Measurements from ENCODE around the gene TMEM120B. TPM values are rescaled to one million over a fixed set of nuclear protein-coding genes. Genes with fewer than 3 reads are reported as not detected.

TMEM120B gene
- total and polyA plus RNA-seq, 2 of the 13 experiments (the other 11 are each of a cell fraction or from before 2014, with no cell fraction given): 7.1 to 12.9 TPM

- Histone ChIP-seq H3K9ac (ENCODE audit: insufficient read depth, low read depth, low read length) (no peak overlapping the region), H3K27ac (ENCODE audit: extremely low read length, insufficient read depth, low read length) (no peak overlapping the region), H3K4me2 (ENCODE audit: low read depth, low read length) (no peak overlapping the region), H3K79me2 (ENCODE audit: insufficient read depth, low read length) (no peaks in the 10 kb centered on the region), H4K20me1 (ENCODE audit: insufficient read depth, low read length) (no peaks in the 10 kb centered on the region), H2AFZ (ENCODE audit: low read length) (no peak overlapping the region), H3K4me3 (replicated peaks in 1 of 3; ENCODE audit: insufficient read depth in 1 of 3, low read depth in 2 of 3, low read length in 3 of 3) (no peak overlapping the region), H3K4me1 (ENCODE audit: insufficient read depth, low read length) (peaks cover 21% of the 10 kb centered on the region), H3K27me3 (ENCODE audit: control insufficient read depth in 1 of 2, insufficient read depth in 2 of 2, low read length in 2 of 2) (no peaks in the 10 kb centered on the region), H3K9me3 (ENCODE audit: low read length) (no peaks in the 10 kb centered on the region), H3K36me3 (replicated peaks in 1 of 2; ENCODE audit: control insufficient read depth in 1 of 2, insufficient read depth in 2 of 2, low read length in 2 of 2) (peaks cover 2 to 9% of the 10 kb centered on the region in 2 experiments; a peak in 2 of 5 replicates)
- DNase-seq (ENCODE audit: low spot score): no peak
- in situ Hi-C loops (cut with HindIII; ENCODE audit: extremely low pct_ligation_motif_present, low pct_unique_long_range_greater_than_20kb) (no loop called here), intact Hi-C loops (cut with micrococcal nuclease; ENCODE audit: unreplicated experiment) (no loop called here)
- no peak for ATAC-seq
- FAIRE-seq: no peak
- 100% methylated on average over 1 of the region's 3 CpGs for WGBS (ENCODE audit: low lambda C conversion rate)
- BruUV-seq (replicated peaks): TSS peak; percentile 31
- ChIA-PET POLR2A (no interaction called here), CTCF (ENCODE audit: low intra/inter-chr PET ratio, low total read pairs) (no interaction called here)
- no peak for TF ChIP-seq HNRNPL (IDR thresholded peaks at IDR 0.05; ENCODE audit: low read depth, low read length)
- no peak for TF ChIP-seq ZNF572 (CRISPR knock-in tag; IDR thresholded peaks at IDR 0.05)
- no peak for TF ChIP-seq ZBTB49 (CRISPR knock-in tag; IDR thresholded peaks at IDR 0.05; ENCODE audit: borderline replicate concordance)
- no peak for TF ChIP-seq ZZZ3 (CRISPR knock-in tag; IDR thresholded peaks at IDR 0.05; ENCODE audit: borderline replicate concordance)
- TF ChIP-seq KLF12 (CRISPR knock-in tag; IDR thresholded peaks at IDR 0.05; ENCODE audit: borderline replicate concordance): no peak
- no peak for TF ChIP-seq ZNF510 (CRISPR knock-in tag; IDR thresholded peaks at IDR 0.05; ENCODE audit: low read depth)
- no peak for TF ChIP-seq ZUFSP (CRISPR knock-in tag; IDR thresholded peaks at IDR 0.05; ENCODE audit: borderline replicate concordance)
- TF ChIP-seq ZNF737 (CRISPR knock-in tag; IDR thresholded peaks at IDR 0.05; ENCODE audit: borderline replicate concordance): no peak
- TF ChIP-seq KDM4B (CRISPR knock-in tag; IDR thresholded peaks at IDR 0.05): no peak
- TF ChIP-seq MTA1 (CRISPR knock-in tag; IDR thresholded peaks at IDR 0.05; ENCODE audit: borderline replicate concordance): no peak
- no peak for TF ChIP-seq CTCF (CRISPR knock-in tag; IDR thresholded peaks at IDR 0.05)
- TF ChIP-seq ATAD3A (CRISPR knock-in tag; IDR thresholded peaks at IDR 0.05): no peak
- TF ChIP-seq TRAFD1 (CRISPR knock-in tag; IDR thresholded peaks at IDR 0.05; ENCODE audit: borderline replicate concordance): no peak
- no peak for TF ChIP-seq ZNF816 (CRISPR knock-in tag; IDR thresholded peaks at IDR 0.05; ENCODE audit: borderline replicate concordance)
- TF ChIP-seq CCDC6 (CRISPR knock-in tag; IDR thresholded peaks at IDR 0.05): no peak
- TF ChIP-seq THAP8 (CRISPR knock-in tag; IDR thresholded peaks at IDR 0.05; ENCODE audit: borderline replicate concordance): no peak
Observed at GRCh38 chr12:121755591-121755990, 43.0 kb downstream of the TMEM120B start.
